HG02588 (cell line): Measurements from ENCODE around the gene TNFRSF19.

Experiments used
- ATAC-seq: cut with Tn5 transposase; IDR thresholded peaks from one replicate; pipeline ENCODE4 v1.9.1; 2021; ENCODE audit warnings: mild to moderate bottlenecking, moderate library complexity; ENCODE audit not compliant: unreplicated experiment

TNFRSF19 gene

GRCh38 chr13:23714672-23715071, 144.5 kb downstream of the TNFRSF19 start:
- ATAC-seq: no peak

GRCh38 chr13:23715092-23715761, 145.0 kb downstream of the TNFRSF19 start:
- no peak for ATAC-seq

DNA sequence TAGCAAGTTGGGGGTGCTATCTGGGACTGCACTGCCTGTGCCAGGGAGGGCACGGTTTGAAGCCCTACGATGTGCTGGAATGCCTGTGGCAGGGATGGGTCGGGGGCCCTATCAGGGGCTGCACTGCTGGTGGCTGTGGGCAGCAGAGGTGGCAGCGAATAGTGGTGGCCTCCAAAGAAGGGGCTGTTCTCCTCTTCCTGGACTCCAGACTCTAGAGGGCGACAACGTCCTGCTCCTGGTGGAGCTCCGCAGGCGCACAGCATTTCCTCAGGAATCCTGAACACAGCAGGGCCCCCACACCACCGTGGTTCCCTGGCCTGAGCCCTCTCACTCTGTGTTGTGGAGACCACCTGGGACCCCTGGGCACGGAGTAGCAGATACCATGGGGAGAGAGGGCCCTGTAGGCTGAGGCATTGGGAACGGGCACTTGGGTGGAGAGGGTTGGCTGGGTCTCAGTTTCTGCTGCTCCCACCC, 145.6 kb downstream of the TNFRSF19 start:
- ATAC-seq: no peak

- no peak for ATAC-seq
Observed at GRCh38 chr13:23716401-23716800, 146.2 kb downstream of the TNFRSF19 start.

GRCh38 chr13:23718996-23719395, 148.8 kb downstream of the TNFRSF19 start:
- ATAC-seq: no peak

DNA sequence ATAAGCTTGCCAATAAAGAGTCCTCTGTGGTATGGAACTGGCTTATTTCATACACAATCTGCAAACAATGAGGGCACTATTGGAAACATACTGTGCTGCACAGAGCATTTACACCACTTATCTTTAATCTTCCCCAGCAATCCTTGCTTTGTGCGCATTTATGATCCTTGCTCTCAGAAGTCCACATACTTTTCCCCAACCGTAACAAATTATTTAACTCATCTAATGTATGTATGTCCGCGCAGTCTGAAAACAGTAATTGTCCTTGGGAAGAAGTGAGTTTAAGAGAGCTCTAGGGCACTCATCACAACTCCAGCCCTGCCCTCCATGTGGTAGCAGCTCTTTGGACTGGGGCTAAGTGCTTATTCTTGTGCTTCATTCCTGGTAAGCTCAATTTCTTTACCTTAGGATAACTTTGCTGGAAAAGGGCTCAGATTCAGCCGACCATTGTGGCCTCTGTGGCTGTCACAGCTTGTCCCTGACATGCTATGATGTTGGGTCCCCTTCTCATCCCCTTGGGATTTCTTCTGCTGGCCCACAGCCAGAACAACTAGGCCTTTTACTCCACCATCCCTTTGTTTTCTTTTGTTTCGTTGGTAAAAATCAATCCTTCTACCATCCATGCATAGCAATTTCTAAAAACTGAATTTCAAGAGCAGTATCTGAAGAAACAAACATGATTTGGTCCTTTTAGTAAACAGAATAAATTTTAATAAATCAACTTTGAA, 152.7 kb downstream of the TNFRSF19 start:
- no peak for ATAC-seq

GRCh38 chr13:23723471-23723870, 153.3 kb downstream of the TNFRSF19 start:
- no peak for ATAC-seq

DNA sequence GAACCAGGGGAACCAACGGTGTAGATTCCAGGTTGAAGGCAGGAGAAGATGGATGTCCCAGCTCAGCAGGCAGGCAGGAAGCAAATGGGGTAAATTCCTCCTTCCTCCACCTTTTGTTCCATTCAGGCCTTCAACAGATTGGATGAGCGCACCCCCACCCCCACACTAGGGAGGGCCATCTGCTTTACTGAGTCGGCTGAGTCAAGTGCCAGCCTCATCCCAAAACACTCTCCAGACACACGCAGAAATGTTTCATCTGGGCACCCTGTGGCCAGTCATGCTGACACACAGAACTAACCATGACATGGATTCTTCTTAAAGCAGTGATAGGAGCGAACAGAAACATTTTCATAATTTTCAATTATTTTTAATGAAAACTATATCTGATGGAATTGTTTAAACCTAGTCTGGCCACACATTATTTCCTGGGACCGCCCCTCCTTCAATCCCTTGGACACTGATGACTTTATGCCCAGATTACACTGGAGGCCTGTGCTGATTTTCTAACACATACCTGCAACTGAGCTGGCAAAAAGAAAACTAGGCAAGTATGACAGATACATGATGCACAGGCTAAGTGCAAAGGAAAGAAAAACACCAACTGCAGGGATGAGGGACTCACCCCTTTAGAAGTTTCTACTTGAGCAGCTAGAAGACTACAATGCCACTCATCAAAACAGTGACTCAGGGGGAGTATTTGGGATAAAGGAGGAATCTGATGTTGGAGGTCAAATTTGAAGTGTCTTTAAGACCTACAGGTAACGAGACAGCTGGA, 154.2 kb downstream of the TNFRSF19 start:
- no peak for ATAC-seq
